Endothelial cell of umbilical vein (primary cell): ENCODE results near the gene DDX27. TPM values are rescaled to one million over a fixed set of nuclear protein-coding genes. Genes with fewer than 3 reads are reported as not detected.

Source experiments
- BruUV-seq: library from RNA; stranded (reverse); fragments of 400-500 nt; replicated peaks from 2 replicates; lab custom pipeline; 2021; lab: Mats Ljungman, UMichigan
- CTCF ChIA-PET: fragments of 300-600, 350-600 bp; sonication (Branson Sonifier 250); formaldehyde crosslinking; loops from one replicate; lab custom pipeline; 2021; ENCODE audit warnings: antibody characterized with exemption, inconsistent platforms; lab: Charles Lee
- POLR2A ChIA-PET: fragments of 300-600, 350-600 bp; sonication (Branson Sonifier 250); formaldehyde crosslinking; loops from one replicate; lab custom pipeline; 2021; ENCODE audit warnings: antibody characterized with exemption, inconsistent platforms; lab: Charles Lee
- DNase-seq: peaks from one replicate; pipeline ENCODE4 v3.0.0-alpha.2; 2011; ENCODE audit warnings: low read depth, low spot score
- FAIRE-seq: peaks from 2 replicates; lab custom pipeline; 2011; peaks lifted over from hg19 to GRCh38; lab: Jason Lieb, UNC
- H2AFZ ChIP-seq: 2 replicates; pipeline ENCODE4 v1.6.0; 2012; ENCODE audit warnings: low read depth, low read length, control low read depth, inconsistent platforms
- H3K27ac ChIP-seq: 2 replicates; pipeline ENCODE4 v1.5.1; 2011; ENCODE audit warnings: low read depth, mild to moderate bottlenecking, control low read depth, low read length, moderate library complexity; ENCODE audit not compliant: insufficient read depth
- H3K27me3 ChIP-seq, 2 experiments: 2 replicates each; pipeline versions ENCODE4 v1.6.0 to v1.6.1; 2011; ENCODE audit warnings: low read length in 2 of 2, mixed read lengths in 1 of 2; ENCODE audit not compliant: control insufficient read depth in 2 of 2, insufficient read depth in 2 of 2
- H3K36me3 ChIP-seq, 2 experiments: 2 replicates in 1 of 2; 3 replicates in 1 of 2; pipeline ENCODE4 v1.5.1; 2011; ENCODE audit warnings: low read length in 2 of 2, mild to moderate bottlenecking in 1 of 2, moderate library complexity in 1 of 2; ENCODE audit not compliant: control insufficient read depth in 2 of 2, insufficient read depth in 2 of 2; ENCODE audit errors: extremely low read depth in 1 of 2
- H3K4me1 ChIP-seq: 3 replicates; pipeline ENCODE4 v1.5.1; 2011; ENCODE audit warnings: mild to moderate bottlenecking, low read length; ENCODE audit not compliant: control insufficient read depth, insufficient read depth; ENCODE audit errors: extremely low read depth
- H3K4me2 ChIP-seq: 2 replicates; pipeline ENCODE4 v1.6.1; 2011; ENCODE audit warnings: low read length, control low read depth, mixed read lengths; ENCODE audit not compliant: insufficient read depth
- H3K4me3 ChIP-seq, 3 experiments: fragments of 200-600 bp in 1 of 3; sonication (generic), shearing (Covaris generic) in 1 of 3; replicated peaks in 1 of 3; 2 replicates each; pipeline ENCODE4 v1.5.1; 2011 to 2016; ENCODE audit warnings: control low read depth in 3 of 3, low read length in 3 of 3, mild to moderate bottlenecking in 2 of 3, inconsistent platforms in 1 of 3, low read depth in 1 of 3, moderate library complexity in 1 of 3; ENCODE audit not compliant: insufficient read depth in 1 of 3
- H3K79me2 ChIP-seq: 2 replicates; pipeline ENCODE4 v1.6.0; 2012; ENCODE audit warnings: low read length, inconsistent platforms; ENCODE audit not compliant: control insufficient read depth, insufficient read depth
- H3K9ac ChIP-seq: replicated peaks from 2 replicates; pipeline ENCODE3; 2011; ENCODE audit warnings: low read length, control low read depth; ENCODE audit not compliant: insufficient read depth; ENCODE audit errors: extremely low read depth
- H3K9me1 ChIP-seq: replicated peaks from 3 replicates; pipeline ENCODE4 v1.6.0; 2011; ENCODE audit warnings: mild to moderate bottlenecking, low read length; ENCODE audit not compliant: control insufficient read depth, insufficient read depth; ENCODE audit errors: extremely low read depth
- H3K9me3 ChIP-seq: replicated peaks from 2 replicates; pipeline ENCODE4 v1.5.1; 2012; ENCODE audit warnings: low read length, inconsistent platforms; ENCODE audit not compliant: control insufficient read depth, insufficient read depth
- H4K20me1 ChIP-seq: replicated peaks from 2 replicates; pipeline ENCODE3; 2011; ENCODE audit warnings: mild to moderate bottlenecking, low read length; ENCODE audit not compliant: control insufficient read depth, insufficient read depth; ENCODE audit errors: extremely low read depth
- CTCF ChIP-seq, 2 donors: IDR thresholded peaks; 1 replicate in 1 of 2; 2 replicates in 1 of 2; pipeline ENCODE4 v1.5.1; 2011; ENCODE audit warnings: low read length in 2 of 2, mild to moderate bottlenecking in 2 of 2, moderate library complexity in 2 of 2, control low read depth in 1 of 2, inconsistent platforms in 1 of 2, low read depth in 1 of 2; ENCODE audit not compliant: insufficient read depth in 1 of 2; ENCODE audit errors: extremely low read depth in 1 of 2
- EZH2 ChIP-seq: IDR thresholded peaks from 2 replicates; pipeline ENCODE4 v1.6.1; 2012; ENCODE audit warnings: borderline replicate concordance, low read depth, mild to moderate bottlenecking, moderate library complexity, low read length, inconsistent platforms; ENCODE audit not compliant: severe bottlenecking
- FOS ChIP-seq: IDR thresholded peaks from 2 replicates; pipeline ENCODE4 v1.6.1; 2011; ENCODE audit warnings: mild to moderate bottlenecking, low read length, moderate library complexity, borderline replicate concordance; ENCODE audit not compliant: insufficient read depth
- GATA2 ChIP-seq: IDR thresholded peaks from 2 replicates; pipeline ENCODE4 v1.7.0; 2011; ENCODE audit warnings: low read depth, mild to moderate bottlenecking, moderate library complexity, mixed read lengths, low read length; ENCODE audit not compliant: insufficient read length, insufficient read depth
- JUN ChIP-seq: IDR thresholded peaks from 2 replicates; pipeline ENCODE4 v1.6.1; 2011; ENCODE audit warnings: borderline replicate concordance, low read depth; ENCODE audit not compliant: insufficient read length, insufficient read depth
- MAX ChIP-seq: IDR thresholded peaks from 2 replicates; pipeline ENCODE4 v1.6.1; 2011; ENCODE audit not compliant: insufficient read depth, insufficient read length
- MYC ChIP-seq: IDR thresholded peaks from one replicate; pipeline ENCODE4 v1.6.1; 2011; ENCODE audit warnings: mild to moderate bottlenecking, low read depth, low read length
- POLR2A ChIP-seq: IDR thresholded peaks from 2 replicates; pipeline ENCODE4 v1.6.1; 2012; ENCODE audit warnings: low read depth, mild to moderate bottlenecking, control low read depth, low read length
- POLR2AphosphoS5 ChIP-seq: IDR thresholded peaks from 2 replicates; pipeline ENCODE4 v1.6.1; 2012; ENCODE audit warnings: low read depth, mild to moderate bottlenecking, control low read depth, low read length, moderate library complexity; ENCODE audit not compliant: insufficient read depth
- dilution Hi-C: fragments of 300-500 bp; cut with MboI; formaldehyde crosslinking; loops from one replicate; pipeline ENCODE4 v1.15.0; 2019; ENCODE audit warnings: low sequenced_read_pairs; ENCODE audit not compliant: extremely low pct_ligation_motif_present
- intact Hi-C: fragments of 100-400 bp; cut with micrococcal nuclease; formaldehyde crosslinking; loops from one replicate; pipeline ENCODE4 v1.10.0; 2022
- polyA plus RNA-seq, 4 experiments: library from polyadenylated mRNA; depleted of rRNA in 3 of 4; stranded (reverse) in 3 of 4; unstranded in 1 of 4; fragments of >200 nt; gene quantifications; 2 replicates each; pipeline versions ENCODE4 v1.2.1 to v1.2.3, GENCODE V29; 2011 to 2012; ENCODE audit warnings: missing spikeins in 1 of 4
- total RNA-seq: library from RNA; stranded (reverse); gene quantifications from 2 replicates; pipeline ENCODE4 v1.2.3, GENCODE V29; 2021

Gene DDX27
- total and polyA plus RNA-seq, 2 donors (not counting 3 experiments of a cell fraction or from before 2014, with no cell fraction given) = 24.0 to 25.7 TPM

GRCh38 chr20:49256261-49256660 is 37.0 kb downstream of the DDX27 start:
- CTCF ChIA-PET = interaction anchor here (1.9 kb wide), 1 partner anchor 10 kb away, joined by 13 read pairs; no protein-coding TSS in a partner anchor
- Histone ChIP-seq H3K27ac (no peak overlapping the region), H3K4me3 (no peak overlapping the region), H3K4me2 (no peak overlapping the region), H2AFZ (no peak overlapping the region), H3K79me2 (no peaks in the 10 kb centered on the region), H4K20me1 (no peaks in the 10 kb centered on the region), H3K9ac (no peak overlapping the region), H3K9me1 (no peaks in the 10 kb centered on the region), H3K27me3 (no peaks in the 10 kb centered on the region), H3K9me3 (no peaks in the 10 kb centered on the region), H3K4me1 (peaks cover 8% of the 10 kb centered on the region), H3K36me3 (peaks cover 42 to 52% of the 10 kb centered on the region in 2 experiments)
- intact Hi-C loops (no loop called here), dilution Hi-C loops (no loop called here)
- POLR2A ChIA-PET = no interaction called here
- no peak for TF ChIP-seq MYC
- TF ChIP-seq POLR2AphosphoS5 = no peak
- TF ChIP-seq MAX = no peak
- TF ChIP-seq EZH2 = no peak
- no peak for TF ChIP-seq JUN
- no peak for TF ChIP-seq POLR2A
- no peak for TF ChIP-seq FOS
- TF ChIP-seq GATA2 = no peak
- TF ChIP-seq CTCF (IDR thresholded peaks at IDR 0.05; ENCODE audit: extremely low read depth in 1 of 2, insufficient read depth in 1 of 2, low read depth in 1 of 2, low read length in 2 of 2) = no peak
- FAIRE-seq (no peak), DNase-seq (no peak)
- no TSS peak for BruUV-seq
